Measurements from ENCODE around the gene LSR. TPM values are rescaled to one million over a fixed set of nuclear protein-coding genes. Genes with fewer than 3 reads are reported as not detected.

Gene LSR
- total and polyA plus RNA-seq, 2 of the 4 experiments (the other 2 are of a cell fraction): 0.18 to 0.44 TPM

GRCh38 chr19:35209646-35210045 lies 39.2 kb upstream of the LSR start:
- Histone ChIP-seq H2AK5ac (ENCODE audit: low read depth, low read length) (no peak overlapping the region), H3K9me1 (ENCODE audit: insufficient read depth, low read length) (no peaks in the 10 kb centered on the region), H2BK120ac (ENCODE audit: low read depth, low read length) (no peak overlapping the region), H3K9ac (ENCODE audit: low read depth, low read length) (no peak overlapping the region), H3K23ac (ENCODE audit: low read depth, low read length) (no peak overlapping the region), H2BK15ac (ENCODE audit: low read depth, low read length) (no peak overlapping the region), H4K8ac (ENCODE audit: low read depth in 2 of 2, low read length in 2 of 2) (no peak overlapping the region), H3K56ac (ENCODE audit: extremely low read depth, insufficient read depth, low read length) (no peak overlapping the region), H3K36me3 (ENCODE audit: control insufficient read depth, insufficient read depth, low read length) (no peaks in the 10 kb centered on the region), H3K27ac (ENCODE audit: insufficient read depth, low read length) (no peak overlapping the region), H3K18ac (ENCODE audit: low read depth, low read length) (no peak overlapping the region), H3K4me1 (ENCODE audit: control insufficient read depth, insufficient read depth, low read length) (no peaks in the 10 kb centered on the region), H2AFZ (replicated peaks; ENCODE audit: low read length, poor library complexity) (no peak overlapping the region), H3K14ac (replicated peaks; ENCODE audit: low read depth, low read length) (no peak overlapping the region), H2BK20ac (ENCODE audit: low read depth, low read length) (no peak overlapping the region), H2BK5ac (ENCODE audit: low read depth, low read length, poor library complexity, severe bottlenecking) (no peak overlapping the region), H3K4ac (ENCODE audit: low read depth, low read length) (no peak overlapping the region), H4K20me1 (ENCODE audit: insufficient read depth, low read length) (no peaks in the 10 kb centered on the region), H3K27me3 (ENCODE audit: control insufficient read depth, insufficient read depth, low read length) (peaks cover 3% of the 10 kb centered on the region), H3K79me1 (ENCODE audit: low read depth in 1 of 2, low read length in 2 of 2) (no peaks in the 10 kb centered on the region), H3K9me3 (ENCODE audit: control insufficient read depth, insufficient read depth, low read length) (no peaks in the 10 kb centered on the region), H4K5ac (ENCODE audit: low read depth, low read length) (no peak overlapping the region), H3K4me3 (ENCODE audit: insufficient read depth, low read depth, low read length) (no peak overlapping the region), H2AK9ac (replicated peaks; ENCODE audit: low read depth, low read length, poor library complexity) (no peak overlapping the region), H4K91ac (ENCODE audit: insufficient read depth, low read depth, low read length) (no peak overlapping the region), H3K4me2 (ENCODE audit: low read depth, low read length) (no peak overlapping the region)
- dilution Hi-C loops (cut with HindIII; ENCODE audit: low sequenced_read_pairs, unreplicated experiment): no loop called here
- POLR2A ChIA-PET (ENCODE audit: unreplicated experiment): no interaction called here
- no CpG with 5 or more reads among the region's 4 CpGs for WGBS, 2 experiments (ENCODE audit: extremely low coverage in 2 of 2, insufficient read length in 1 of 2)
- in situ Hi-C loops (cut with MboI; ENCODE audit: low sequenced_read_pairs): no loop called here
- no peak for DNase-seq
- BruUV-seq (replicated peaks): no TSS peak
- TF ChIP-seq BHLHE40 (IDR thresholded peaks at IDR 0.05; ENCODE audit: low read depth, low read length) (no peak), MAFK (IDR thresholded peaks at IDR 0.05; ENCODE audit: low read depth, low read length) (no peak), MXI1 (IDR thresholded peaks at IDR 0.05; ENCODE audit: borderline replicate concordance, low read depth, low read length) (no peak), RCOR1 (IDR thresholded peaks at IDR 0.05; ENCODE audit: insufficient replicate concordance, low read length) (no peak), POLR2A (IDR thresholded peaks at IDR 0.05; ENCODE audit: low read depth, low read length) (no peak), MAZ (IDR thresholded peaks at IDR 0.05; ENCODE audit: borderline replicate concordance, low read depth, low read length) (no peak), ELK1 (IDR thresholded peaks at IDR 0.05; ENCODE audit: borderline replicate concordance, low read depth, low read length) (no peak), RAD21 (IDR thresholded peaks at IDR 0.05; ENCODE audit: low read length) (no peak), FOS (IDR thresholded peaks at IDR 0.05; ENCODE audit: low read depth, low read length) (no peak), SMC3 (IDR thresholded peaks at IDR 0.05; ENCODE audit: low read depth, low read length) (no peak), CTCF (conservative IDR thresholded peaks at IDR 0.05; ENCODE audit: low read depth, low read length) (no peak), NFE2L2 (IDR thresholded peaks at IDR 0.05; ENCODE audit: low read depth, low read length) (no peak)
- CTCF ChIA-PET: no interaction called here
- ATAC-seq (ENCODE audit: low read depth): no peak
- intact Hi-C loops (cut with micrococcal nuclease): no loop called here

Measured in IMR-90 (cell line).